Epidermal melanocyte (primary cell): ENCODE measurements around the gene AGAP3.
"Not testable (repeated sequence)": the region's sequence is repeated elsewhere in the genome, so short reads cannot be mapped to it uniquely, and the experiment has no call there.

Source experiments
- DNase-seq: peaks from one replicate; pipeline ENCODE4 v3.0.0; 2011; ENCODE audit warnings: low spot score; ENCODE audit not compliant: insufficient read length

The AGAP3 gene

GRCh38 chr7:151085691-151086620 lies at the start of gene AGAP3:
TSS of gene AGAP3 (plus strand) at chr7:151086475. CDS start at chr7:151086742, 267 bp downstream.
- DNase-seq, result peak; percentile 88

- DNase-seq, result no peak
Observed at GRCh38 chr7:151038951-151039849, 47.1 kb upstream of the AGAP3 start.

- no peak for DNase-seq
Observed at GRCh38 chr7:151039850-151040548, 46.3 kb upstream of the AGAP3 start.

- DNase-seq, result no peak
Observed at GRCh38 chr7:151040616-151041375, 45.5 kb upstream of the AGAP3 start.

GRCh38 chr7:151043449-151043848 lies 42.8 kb upstream of the AGAP3 start:
- DNase-seq, result not testable (repeated sequence)

- DNase-seq, result no peak
Observed at GRCh38 chr7:151043959-151044358, 42.3 kb upstream of the AGAP3 start.

- no peak for DNase-seq
Observed at GRCh38 chr7:151045262-151045661, 41.0 kb upstream of the AGAP3 start.

- no peak for DNase-seq
Observed at GRCh38 chr7:151045967-151046366, 40.3 kb upstream of the AGAP3 start.

- no peak for DNase-seq
Observed at GRCh38 chr7:151046603-151047573, 39.4 kb upstream of the AGAP3 start.

- DNase-seq, result no peak
Observed at GRCh38 chr7:151047976-151048815, 38.1 kb upstream of the AGAP3 start, which contains the start of gene ASIC3. TSS of gene ASIC3 (plus strand) at chr7:151048531. CDS start at chr7:151048886, 355 bp downstream.

GRCh38 chr7:151048911-151049463 lies 37.3 kb upstream of the AGAP3 start:
- no peak for DNase-seq

- DNase-seq, result peak; percentile 73
Observed at GRCh38 chr7:151051108-151051507, 35.2 kb upstream of the AGAP3 start.

GRCh38 chr7:151053096-151053495 lies 33.2 kb upstream of the AGAP3 start:
- DNase-seq, result no peak

- DNase-seq, result no peak
Observed at GRCh38 chr7:151053751-151054150, 32.5 kb upstream of the AGAP3 start.

GRCh38 chr7:151056283-151056665 lies 30.0 kb upstream of the AGAP3 start:
- DNase-seq, result no peak

- no peak for DNase-seq
Observed at GRCh38 chr7:151056666-151057505, 29.4 kb upstream of the AGAP3 start.

- DNase-seq, result no peak
Observed at GRCh38 chr7:151057506-151057988, 28.7 kb upstream of the AGAP3 start, which contains the start of gene CDK5. TSS of gene CDK5 (minus strand) at chr7:151057897. CDS start at chr7:151057848, 49 bp downstream.
